Esophagus muscularis mucosa (tissue), 4 donors: ENCODE results near the gene POLDIP2.

Experiments
- CTCF ChIP-seq, 3 experiments: fragments of 200-600 bp in 2 of 3; fragments of 450-650 bp in 1 of 3; sonication (generic) in 2 of 3; IDR thresholded peaks; one replicate each; pipeline ENCODE4 v1.5.1; 2017 to 2019; ENCODE audit warnings: antibody characterized with exemption in 3 of 3, mild to moderate bottlenecking in 2 of 3, moderate library complexity in 1 of 3
- EP300 ChIP-seq: sonication (generic); formaldehyde crosslinking; IDR thresholded peaks from one replicate; pipeline ENCODE4 v1.6.1; 2017; ENCODE audit warnings: antibody characterized with exemption
- POLR2A ChIP-seq: fragments of 450-650 bp; IDR thresholded peaks from one replicate; pipeline ENCODE4 v1.6.1; 2017; ENCODE audit warnings: antibody characterized with exemption, moderate library complexity, mild to moderate bottlenecking, low read depth
- POLR2AphosphoS5 ChIP-seq, 2 donors: sonication (generic); formaldehyde crosslinking; IDR thresholded peaks; one replicate each; pipeline ENCODE4 v1.6.1; 2017; ENCODE audit warnings: antibody characterized with exemption in 2 of 2

GRCh38 chr17:28334171-28334570, 23.2 kb downstream of the POLDIP2 start:
- TF ChIP-seq CTCF (IDR thresholded peaks at IDR 0.05) (no peak), POLR2A (no peak), EP300 (no peak), POLR2AphosphoS5 (IDR thresholded peaks at IDR 0.05) (no peak)
